ENCODE results near the gene NEK7. TPM values are rescaled to one million over a fixed set of nuclear protein-coding genes. Genes with fewer than 3 reads are reported as not detected.

Gene NEK7
- total and polyA plus RNA-seq, 9 donors: 25.0 to 87.0 (median 61.3) TPM

DNA sequence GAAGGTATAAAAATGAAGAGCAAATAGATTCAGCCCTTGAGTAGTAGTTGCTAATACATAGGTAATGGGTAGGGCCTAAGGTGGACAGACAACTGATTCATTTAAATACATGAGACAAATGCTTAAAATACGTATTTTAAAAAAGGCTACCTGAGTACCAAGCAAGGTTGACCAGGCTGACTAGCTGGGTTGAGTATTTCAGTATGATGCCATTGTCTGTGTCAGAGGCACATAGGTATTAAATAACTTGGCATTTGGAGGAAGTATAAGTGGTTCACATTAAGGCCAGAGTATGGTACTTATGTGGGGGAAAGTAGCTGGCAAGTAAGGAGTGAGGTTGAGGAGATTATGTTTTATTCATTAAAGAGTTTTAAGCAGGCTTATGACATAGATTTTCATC, 19.4 kb downstream of the NEK7 start:
- 88 to 98% (median 97%) methylated on average over 1 of the region's 1 CpG for WGBS, 3 donors
- H3K9me3 ChIP-seq: no peaks in the 10 kb centered on the region
- no peaks in the 10 kb centered on the region for H3K36me3 ChIP-seq
- no peak for DNase-seq
- H3K4me1 ChIP-seq (ENCODE audit: insufficient read depth): peaks cover 16% of the 10 kb centered on the region
- H3K4me3 ChIP-seq: no peak overlapping the region
- no peaks in the 10 kb centered on the region for H3K27me3 ChIP-seq
- no peak for TF ChIP-seq EP300 (IDR thresholded peaks at IDR 0.05)
- intact Hi-C loops (cut with DNase I): no loop called here
- no peak overlapping the region for H3K27ac ChIP-seq

DNA sequence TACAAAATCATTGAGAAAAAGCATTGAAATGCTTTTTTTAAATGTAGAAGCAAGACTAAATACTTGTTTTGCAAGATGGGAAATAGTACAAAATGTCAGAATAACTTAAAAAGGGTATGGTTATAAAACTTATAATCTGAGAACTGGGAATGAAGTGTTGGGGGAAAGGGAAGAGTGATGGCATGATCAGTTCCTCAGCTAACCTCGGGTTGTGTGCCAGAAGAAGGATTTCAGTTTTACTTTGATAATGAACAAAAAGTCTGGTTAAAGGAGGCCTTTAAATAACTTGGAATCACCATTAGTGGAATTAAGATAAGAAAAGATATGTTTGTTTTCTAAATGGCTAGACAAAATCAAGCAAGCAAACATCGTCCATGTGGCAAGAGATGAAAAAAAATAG, 20.7 kb downstream of the NEK7 start:
- H3K4me1 ChIP-seq (ENCODE audit: insufficient read depth): peaks cover 13% of the 10 kb centered on the region
- TF ChIP-seq POLR2A (IDR thresholded peaks at IDR 0.05): no peak
- no peak for TF ChIP-seq EP300 (IDR thresholded peaks at IDR 0.05)
- TF ChIP-seq, protein P1, sequence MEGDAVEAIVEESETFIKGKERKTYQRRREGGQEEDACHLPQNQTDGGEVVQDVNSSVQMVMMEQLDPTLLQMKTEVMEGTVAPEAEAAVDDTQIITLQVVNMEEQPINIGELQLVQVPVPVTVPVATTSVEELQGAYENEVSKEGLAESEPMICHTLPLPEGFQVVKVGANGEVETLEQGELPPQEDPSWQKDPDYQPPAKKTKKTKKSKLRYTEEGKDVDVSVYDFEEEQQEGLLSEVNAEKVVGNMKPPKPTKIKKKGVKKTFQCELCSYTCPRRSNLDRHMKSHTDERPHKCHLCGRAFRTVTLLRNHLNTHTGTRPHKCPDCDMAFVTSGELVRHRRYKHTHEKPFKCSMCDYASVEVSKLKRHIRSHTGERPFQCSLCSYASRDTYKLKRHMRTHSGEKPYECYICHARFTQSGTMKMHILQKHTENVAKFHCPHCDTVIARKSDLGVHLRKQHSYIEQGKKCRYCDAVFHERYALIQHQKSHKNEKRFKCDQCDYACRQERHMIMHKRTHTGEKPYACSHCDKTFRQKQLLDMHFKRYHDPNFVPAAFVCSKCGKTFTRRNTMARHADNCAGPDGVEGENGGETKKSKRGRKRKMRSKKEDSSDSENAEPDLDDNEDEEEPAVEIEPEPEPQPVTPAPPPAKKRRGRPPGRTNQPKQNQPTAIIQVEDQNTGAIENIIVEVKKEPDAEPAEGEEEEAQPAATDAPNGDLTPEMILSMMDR (IDR thresholded peaks at IDR 0.05): no peak

DNA sequence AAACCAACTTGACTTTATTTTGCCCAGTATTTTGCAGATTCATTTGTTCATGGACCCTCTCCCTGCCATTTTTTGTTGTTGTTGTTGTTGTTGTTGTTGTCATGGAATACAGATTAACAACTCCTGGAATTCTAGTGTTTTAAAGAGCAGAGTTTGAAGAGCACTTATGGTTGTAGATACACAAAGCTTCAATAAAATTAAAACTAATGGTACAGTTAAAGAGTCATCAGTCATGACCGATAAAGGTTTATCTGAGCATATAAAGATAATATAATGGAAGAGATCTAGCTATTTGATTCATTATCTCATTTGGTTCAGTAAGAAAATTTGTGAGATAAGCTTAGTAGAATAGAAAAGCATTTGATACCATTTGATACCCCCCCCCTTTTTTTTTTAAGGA, 21.8 kb downstream of the NEK7 start:
- intact Hi-C loops (cut with DNase I): no loop called here
- no peaks in the 10 kb centered on the region for H3K36me3 ChIP-seq
- no peak overlapping the region for H3K4me3 ChIP-seq
- peaks cover 9% of the 10 kb centered on the region for H3K4me1 ChIP-seq (ENCODE audit: insufficient read depth)
- DNase-seq: no peak
- H3K27me3 ChIP-seq: no peaks in the 10 kb centered on the region
- WGBS, 3 donors: 96 to 97% (median 97%) methylated on average over 1 of the region's 1 CpG
- H3K9me3 ChIP-seq: no peaks in the 10 kb centered on the region
- no peak overlapping the region for H3K27ac ChIP-seq
- TF ChIP-seq POLR2A (IDR thresholded peaks at IDR 0.05) (no peak), EP300 (IDR thresholded peaks at IDR 0.05) (no peak)
- TF ChIP-seq, protein P1 (IDR thresholded peaks at IDR 0.05): no peak

More for the DNA sequence above, 20.7 kb downstream of the NEK7 start:
- intact Hi-C loops (cut with DNase I): no loop called here
- Histone ChIP-seq H3K4me3 (no peak overlapping the region), H3K36me3 (no peaks in the 10 kb centered on the region), H3K27ac (no peak overlapping the region), H3K27me3 (no peaks in the 10 kb centered on the region), H3K9me3 (no peaks in the 10 kb centered on the region)
- DNase-seq: no peak
- WGBS, 3 donors: 16 to 18% (median 16%) methylated on average over 2 of the region's 2 CpGs

DNA sequence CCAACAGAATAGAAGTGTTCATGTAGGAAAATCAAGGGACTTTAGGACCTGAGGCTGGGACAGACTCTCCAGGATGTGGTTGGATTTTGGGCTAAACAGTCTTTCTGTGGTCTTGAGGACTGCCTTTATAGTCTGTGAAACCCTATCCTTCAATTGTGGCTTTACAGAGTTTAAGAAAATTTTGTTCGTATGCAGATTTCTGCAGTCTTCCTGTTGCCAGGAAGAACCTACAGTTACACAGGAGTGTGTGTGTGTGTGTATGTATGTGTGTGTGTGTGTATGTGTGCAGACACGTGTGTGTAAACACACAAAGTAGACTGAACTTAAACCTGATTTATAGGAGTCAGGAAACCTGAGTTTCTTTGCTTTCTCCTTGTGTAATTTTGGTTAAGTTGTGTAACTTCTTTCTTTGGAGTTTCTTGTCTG, 22.8 kb downstream of the NEK7 start:
- 15 to 29% (median 28%) methylated on average over 2 of the region's 2 CpGs for WGBS, 3 donors
- DNase-seq: no peak
- peaks cover 8% of the 10 kb centered on the region for H3K4me1 ChIP-seq (ENCODE audit: insufficient read depth)
- no peak overlapping the region for H3K27ac ChIP-seq
- H3K36me3 ChIP-seq: no peaks in the 10 kb centered on the region
- H3K27me3 ChIP-seq: no peaks in the 10 kb centered on the region
- TF ChIP-seq, protein P1 (IDR thresholded peaks at IDR 0.05): no peak
- TF ChIP-seq POLR2A (IDR thresholded peaks at IDR 0.05) (no peak), EP300 (IDR thresholded peaks at IDR 0.05) (no peak)
- no peak overlapping the region for H3K4me3 ChIP-seq
- no peaks in the 10 kb centered on the region for H3K9me3 ChIP-seq
- intact Hi-C loops (cut with DNase I): no loop called here

DNA sequence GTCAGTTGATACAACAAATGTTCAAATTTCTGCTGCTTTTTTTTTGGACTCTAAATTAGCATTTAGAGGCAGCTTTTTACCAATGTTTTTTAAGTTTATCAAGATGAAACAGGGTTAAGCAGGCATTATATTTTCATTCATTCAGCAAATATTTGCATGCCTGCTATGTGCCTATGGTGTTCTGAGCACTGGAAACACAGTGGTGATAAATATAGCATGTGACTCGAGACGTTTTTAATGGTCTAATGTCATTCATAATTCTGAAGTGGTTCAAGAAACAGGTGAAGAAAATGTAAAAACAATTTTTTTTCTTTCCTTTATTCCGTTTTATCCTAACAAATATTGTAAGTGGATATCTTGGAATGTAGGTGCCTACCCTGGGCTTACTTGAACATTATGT, 26.8 kb downstream of the NEK7 start:
- no peak for DNase-seq
- Histone ChIP-seq H3K36me3 (no peaks in the 10 kb centered on the region), H3K27ac (no peak overlapping the region), H3K9me3 (no peaks in the 10 kb centered on the region), H3K4me1 (ENCODE audit: insufficient read depth) (peaks cover 12% of the 10 kb centered on the region), H3K27me3 (no peaks in the 10 kb centered on the region), H3K4me3 (no peak overlapping the region)
- TF ChIP-seq, protein P1 (IDR thresholded peaks at IDR 0.05): no peak
- intact Hi-C loops (cut with DNase I): no loop called here
- 75 to 88% (median 84%) methylated on average over 3 of the region's 3 CpGs for WGBS, 3 donors

Data from ovary (tissue), 9 donors.